Activated T-helper 1 cell treated with Interleukin-2 at 50 U/mL for 16 hours (primary cell): ENCODE data around the gene EXD2.
"Not testable (repeated sequence)": the region's sequence is repeated elsewhere in the genome, so short reads cannot be mapped to it uniquely, and the experiment has no call there.

Experiments used
- DNase-seq: peaks from one replicate; pipeline ENCODE4 v3.0.0-alpha.2; 2020; ENCODE audit warnings: low read depth

Gene EXD2

GRCh38 chr14:69191340-69192111, at the start of gene EXD2:
TSS of gene EXD2 (plus strand) at chr14:69191498. CDS start at chr14:69209471, 17,973 bp downstream.
- peak; percentile 57 for DNase-seq

- DNase-seq: no peak
Observed at GRCh38 chr14:69141550-69141949, 49.7 kb upstream of the EXD2 start.

GRCh38 chr14:69142101-69142500, 49.2 kb upstream of the EXD2 start:
- no peak for DNase-seq

GRCh38 chr14:69149461-69150244, 41.6 kb upstream of the EXD2 start:
- DNase-seq: no peak

- peak; percentile 68 for DNase-seq
Observed at GRCh38 chr14:69151458-69152180, 39.7 kb upstream of the EXD2 start.

- peak; percentile 23 for DNase-seq
Observed at GRCh38 chr14:69152181-69152901, 39.0 kb upstream of the EXD2 start.

GRCh38 chr14:69152902-69153151, 38.5 kb upstream of the EXD2 start, which contains the start of gene DCAF5:
TSS of gene DCAF5 (minus strand) at chr14:69153119. CDS start at chr14:69152978, 141 bp downstream.
- DNase-seq: peak; percentile 90

GRCh38 chr14:69153152-69153872, 38.0 kb upstream of the EXD2 start:
- DNase-seq: no peak

- no peak for DNase-seq
Observed at GRCh38 chr14:69153873-69154270, 37.4 kb upstream of the EXD2 start.

- no peak for DNase-seq
Observed at GRCh38 chr14:69154779-69155178, 36.5 kb upstream of the EXD2 start.

GRCh38 chr14:69156224-69156623, 35.1 kb upstream of the EXD2 start:
- no peak for DNase-seq

- no peak for DNase-seq
Observed at GRCh38 chr14:69161590-69161989, 29.7 kb upstream of the EXD2 start.

GRCh38 chr14:69165787-69166186, 25.5 kb upstream of the EXD2 start:
- not testable (repeated sequence) for DNase-seq

GRCh38 chr14:69170839-69171238, 20.5 kb upstream of the EXD2 start:
- DNase-seq: no peak

GRCh38 chr14:69171569-69171968, 19.7 kb upstream of the EXD2 start:
- no peak for DNase-seq

GRCh38 chr14:69175130-69175529, 16.2 kb upstream of the EXD2 start:
- DNase-seq: no peak

GRCh38 chr14:69181491-69181890, 9.8 kb upstream of the EXD2 start:
- no peak for DNase-seq

- not testable (repeated sequence) for DNase-seq
Observed at GRCh38 chr14:69182580-69182979, 8.7 kb upstream of the EXD2 start.

- DNase-seq: no peak
Observed at GRCh38 chr14:69183735-69184134, 7.6 kb upstream of the EXD2 start.

GRCh38 chr14:69190191-69190590, 1.1 kb upstream of the EXD2 start:
- DNase-seq: no peak

- DNase-seq: no peak
Observed at GRCh38 chr14:69193721-69194120, 2.4 kb downstream of the EXD2 start.
